GM19455 (cell line): ENCODE data around the gene LCN6.
"Not testable (repeated sequence)": the region's sequence is repeated elsewhere in the genome, so short reads cannot be mapped to it uniquely, and the experiment has no call there.

Experiments
- ATAC-seq: cut with Tn5 transposase; IDR thresholded peaks from one replicate; pipeline ENCODE4 v1.9.1; 2021; ENCODE audit not compliant: unreplicated experiment

The LCN6 gene

GRCh38 chr9:136748201-136748600 is at the start of gene LCN6:
Gene LCN6, minus strand, starts transcription at chr9:136748525. Its CDS starts 42 bp downstream, at chr9:136748483.
- ATAC-seq = no peak

GRCh38 chr9:136796775-136797347 is 48.5 kb upstream of the LCN6 start:
- not testable (repeated sequence) for ATAC-seq

GRCh38 chr9:136796238-136796774 is 48.0 kb upstream of the LCN6 start, which contains the start of gene CCDC183:
Gene CCDC183, plus strand, starts transcription at chr9:136796338. Its CDS starts 60 bp downstream, at chr9:136796398.
- no peak for ATAC-seq

GRCh38 chr9:136795000-136795348 is 46.6 kb upstream of the LCN6 start:
- no peak for ATAC-seq

GRCh38 chr9:136794281-136794999 is 46.1 kb upstream of the LCN6 start:
- ATAC-seq = no peak

GRCh38 chr9:136793086-136793946 is 45.0 kb upstream of the LCN6 start:
- no peak for ATAC-seq

- ATAC-seq = no peak
Measured at GRCh38 chr9:136792321-136793085, 44.2 kb upstream of the LCN6 start.

GRCh38 chr9:136791516-136792276 is 43.4 kb upstream of the LCN6 start:
- ATAC-seq = peak; percentile 13

- ATAC-seq = peak; percentile 80
Measured at GRCh38 chr9:136790640-136791515, 42.6 kb upstream of the LCN6 start, which contains the start of gene TMEM141. Gene TMEM141, plus strand, starts transcription at chr9:136791344. Its CDS starts 27 bp downstream, at chr9:136791371.

GRCh38 chr9:136789523-136789937 is 41.2 kb upstream of the LCN6 start:
- ATAC-seq = no peak

GRCh38 chr9:136788644-136789522 is 40.6 kb upstream of the LCN6 start:
- ATAC-seq = not testable (repeated sequence)

GRCh38 chr9:136787690-136788400 is 39.5 kb upstream of the LCN6 start:
- ATAC-seq = no peak

GRCh38 chr9:136786983-136787382 is 38.7 kb upstream of the LCN6 start:
- not testable (repeated sequence) for ATAC-seq

- ATAC-seq = no peak
Measured at GRCh38 chr9:136786451-136786850, 38.1 kb upstream of the LCN6 start.

- not testable (repeated sequence) for ATAC-seq
Measured at GRCh38 chr9:136785565-136786355, 37.4 kb upstream of the LCN6 start.

GRCh38 chr9:136784997-136785361 is 36.7 kb upstream of the LCN6 start:
- ATAC-seq = no peak
